Head of caudate nucleus (tissue), 42 donors: ENCODE results near the gene TBX4.
"Not testable (repeated sequence)": the region's sequence is repeated elsewhere in the genome, so short reads cannot be mapped to it uniquely, and the experiment has no call there.

Source experiments
- DNase-seq, 42 donors: peaks; one replicate each; pipeline versions ENCODE4 v3.0.0 to v3.0.0-alpha.2; 2020 to 2021; ENCODE audit warnings: mixed read lengths in 7 of 42
- intact Hi-C: fragments of 100-400 bp; cut with DNase I; formaldehyde crosslinking; loops from one replicate; pipeline ENCODE4 v1.15.0; 2022

The TBX4 gene

GRCh38 chr17:61500287-61500686 lies 48.1 kb downstream of the TBX4 start:
- intact Hi-C loops: no loop called here

GRCh38 chr17:61502292-61502691 lies 50.1 kb downstream of the TBX4 start:
- intact Hi-C loops: no loop called here
- no peak for DNase-seq

More at GRCh38 chr17:61500287-61500686, 48.1 kb downstream of the TBX4 start:
- no peak for DNase-seq

- intact Hi-C loops: no loop called here
- no peak for DNase-seq
Measured at GRCh38 chr17:61503961-61504360, 51.7 kb downstream of the TBX4 start.

GRCh38 chr17:61504697-61505096 lies 52.5 kb downstream of the TBX4 start:
- DNase-seq: no peak
- intact Hi-C loops: no loop called here

GRCh38 chr17:61505846-61506627 lies 53.8 kb downstream of the TBX4 start:
- DNase-seq: no peak
- intact Hi-C loops: no loop called here

GRCh38 chr17:61507383-61508066 lies 55.3 kb downstream of the TBX4 start:
- intact Hi-C loops: no loop called here
- no peak for DNase-seq

GRCh38 chr17:61508912-61509311 lies 56.7 kb downstream of the TBX4 start:
- DNase-seq: no peak
- intact Hi-C loops: no loop called here

GRCh38 chr17:61509454-61509853 lies 57.2 kb downstream of the TBX4 start:
- intact Hi-C loops: not testable (repeated sequence)

GRCh38 chr17:61510237-61510636 lies 58.0 kb downstream of the TBX4 start:
- intact Hi-C loops: no loop called here
- DNase-seq: no peak

More at GRCh38 chr17:61509454-61509853, 57.2 kb downstream of the TBX4 start:
- DNase-seq: not testable (repeated sequence)

- DNase-seq: no peak
- intact Hi-C loops: no loop called here
Measured at GRCh38 chr17:61510991-61511390, 58.8 kb downstream of the TBX4 start.

- DNase-seq: no peak
- intact Hi-C loops: no loop called here
Measured at GRCh38 chr17:61511480-61512182, 59.4 kb downstream of the TBX4 start.

GRCh38 chr17:61514491-61514890 lies 62.3 kb downstream of the TBX4 start:
- DNase-seq: no peak
- intact Hi-C loops: no loop called here

GRCh38 chr17:61517265-61517664 lies 65.0 kb downstream of the TBX4 start:
- intact Hi-C loops: no loop called here
- DNase-seq: no peak

- intact Hi-C loops: no loop called here
- DNase-seq: no peak
Measured at GRCh38 chr17:61517843-61518606, 65.8 kb downstream of the TBX4 start.

- no peak for DNase-seq
- intact Hi-C loops: no loop called here
Measured at GRCh38 chr17:61519139-61519538, 66.9 kb downstream of the TBX4 start.

GRCh38 chr17:61519754-61520440 lies 67.7 kb downstream of the TBX4 start:
- no peak for DNase-seq
- intact Hi-C loops: no loop called here

GRCh38 chr17:61520897-61521296 lies 68.7 kb downstream of the TBX4 start:
- DNase-seq: no peak
- intact Hi-C loops: no loop called here

GRCh38 chr17:61522088-61522487 lies 69.9 kb downstream of the TBX4 start:
- DNase-seq: no peak
- intact Hi-C loops: no loop called here

- intact Hi-C loops: no loop called here
Measured at GRCh38 chr17:61524319-61524718, 72.1 kb downstream of the TBX4 start.

More at GRCh38 chr17:61524319-61524718, 72.1 kb downstream of the TBX4 start:
- no peak for DNase-seq
